GM19240 (cell line): ENCODE measurements around the gene CNOT11.
A peak's percentile ranks its signal among the peaks of the same experiment; 100 is the strongest.
"Not testable (repeated sequence)": the region's sequence is repeated elsewhere in the genome, so short reads cannot be mapped to it uniquely, and the experiment has no call there.

Source experiments
- DNase-seq: peaks from one replicate; pipeline ENCODE4 v3.0.0; 2011; ENCODE audit warnings: low spot score; ENCODE audit not compliant: insufficient read length

Gene CNOT11

DNA sequence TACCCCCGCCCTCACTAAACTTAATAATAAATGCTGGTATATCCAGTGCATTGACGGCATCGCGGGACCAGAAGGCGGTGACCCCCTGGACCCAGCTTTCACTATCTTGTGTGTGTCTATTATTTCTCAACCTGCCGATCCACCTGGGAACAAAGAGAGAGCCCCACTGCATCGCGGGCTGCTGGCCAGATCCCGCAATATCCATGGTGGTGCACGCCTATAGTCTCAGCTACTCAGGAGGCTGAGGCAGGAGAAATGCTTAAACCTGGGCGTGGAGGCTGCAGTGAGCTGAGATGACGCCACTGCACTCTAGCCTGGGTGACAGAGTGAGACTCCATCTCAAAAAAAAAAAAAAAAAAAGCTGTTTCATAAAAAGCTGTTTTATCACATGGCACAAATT is 7.8 kb upstream of the CNOT11 start:
- DNase-seq, result not testable (repeated sequence)

DNA sequence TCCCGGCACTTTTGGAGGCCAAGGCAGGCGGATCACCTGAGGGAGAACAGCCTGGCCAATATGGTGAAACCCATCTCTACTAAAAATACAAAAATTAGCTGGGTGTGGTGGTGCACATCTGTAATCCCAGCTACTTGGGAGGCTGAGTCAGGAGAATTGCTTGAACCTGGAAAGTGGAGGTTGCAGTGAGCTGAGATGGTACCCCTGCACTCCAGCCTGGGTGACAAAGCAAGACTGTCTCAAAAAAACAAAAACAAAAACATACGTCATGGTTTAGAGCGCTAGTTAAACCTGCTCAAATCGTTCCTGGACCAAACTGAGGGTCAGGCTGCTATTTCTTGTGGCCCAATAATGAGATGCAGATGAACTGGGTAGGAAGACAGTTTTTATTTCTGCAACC is 7.2 kb upstream of the CNOT11 start:
- DNase-seq, result not testable (repeated sequence)

DNA sequence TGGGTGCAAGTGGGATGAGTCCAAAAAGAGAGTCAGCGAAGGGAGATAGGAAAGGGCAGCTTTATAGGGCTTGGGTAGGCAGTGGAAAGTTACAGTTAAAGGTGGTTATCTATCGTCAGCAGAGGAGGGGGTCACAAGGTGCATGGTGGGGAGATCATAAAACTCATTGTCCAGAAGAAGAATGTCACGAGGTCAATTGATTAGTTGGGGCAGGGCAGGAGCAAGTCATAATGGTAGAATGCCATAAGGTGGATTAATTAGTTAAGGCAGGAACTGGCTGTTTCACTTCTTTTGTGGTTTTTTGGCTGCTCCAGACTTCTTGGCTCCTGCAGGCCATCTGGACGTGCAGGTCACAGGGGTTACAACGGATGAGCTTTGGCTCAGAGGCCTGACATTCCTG is 3.9 kb upstream of the CNOT11 start:
- not testable (repeated sequence) for DNase-seq

DNA sequence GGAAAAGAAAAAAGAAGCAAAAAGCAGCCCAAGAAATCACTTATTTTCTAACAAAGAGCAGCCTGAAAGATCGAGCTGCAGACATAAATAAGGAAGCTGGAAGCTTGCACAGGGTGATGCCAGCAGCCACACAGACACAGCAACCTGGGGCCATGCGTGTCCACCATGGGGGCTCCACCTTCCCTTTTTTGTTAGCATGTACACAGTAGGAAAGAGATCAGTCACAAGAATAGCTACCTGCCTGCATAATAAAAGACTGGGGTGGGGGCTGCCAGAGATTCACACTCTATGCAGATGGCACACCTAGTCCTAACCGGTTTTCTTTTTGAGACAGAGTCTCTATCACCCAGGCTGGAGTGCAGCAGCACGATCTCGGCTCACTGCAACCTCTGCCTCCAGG is 2.9 kb upstream of the CNOT11 start:
- DNase-seq, result no peak

DNA sequence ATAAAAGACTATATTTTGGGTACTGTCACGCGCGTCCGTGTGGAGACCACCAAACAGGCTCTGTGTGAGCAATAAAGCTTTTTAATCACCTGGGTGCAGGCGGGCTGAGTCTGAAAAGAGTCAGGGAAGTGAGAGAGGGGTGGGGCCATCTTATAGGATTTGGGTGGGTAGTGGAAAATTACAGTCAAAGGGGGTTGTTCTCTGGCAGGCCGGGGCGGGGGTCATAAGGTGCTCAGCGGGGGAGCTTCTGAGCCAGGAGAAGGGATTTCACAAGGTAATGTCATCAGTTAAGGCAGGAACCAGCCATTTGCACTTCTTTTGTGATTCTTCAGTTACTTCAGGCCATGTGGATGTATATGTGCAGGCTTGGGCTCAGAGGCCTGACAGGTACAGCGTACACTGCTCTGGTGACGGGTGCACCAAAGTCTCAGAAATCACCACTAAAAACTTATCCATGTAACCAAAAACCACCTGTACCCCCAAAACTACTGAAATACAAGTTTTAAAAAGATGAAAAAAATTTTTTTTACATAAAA is 1.4 kb upstream of the CNOT11 start:
- DNase-seq, result not testable (repeated sequence)

DNA sequence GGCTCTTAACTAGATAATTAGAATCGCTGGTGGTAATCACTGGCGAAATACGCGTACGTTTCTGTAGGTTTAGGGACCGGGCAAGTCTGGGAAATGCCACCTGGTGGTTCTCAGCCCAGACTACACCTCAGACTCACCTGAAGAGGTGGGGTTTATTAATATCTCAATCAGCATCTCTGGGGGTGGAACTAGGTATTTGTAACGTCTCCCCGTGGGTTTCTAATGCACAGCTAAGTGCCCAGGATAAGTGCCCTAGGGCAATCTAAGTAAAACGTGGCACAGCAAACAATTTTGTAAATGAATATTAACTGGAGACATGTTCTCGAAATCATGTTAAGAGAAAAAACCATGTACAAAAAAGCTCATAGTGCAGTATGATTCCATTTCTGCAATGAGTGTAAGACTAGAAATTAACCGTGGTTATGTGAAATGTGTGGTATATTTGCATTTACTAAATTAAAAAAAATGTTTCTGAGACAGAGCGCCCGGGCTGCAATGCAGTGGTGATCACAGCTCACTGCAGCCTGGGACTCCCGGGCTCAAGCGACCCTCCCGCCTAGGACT is 760 bp upstream of the CNOT11 start:
- DNase-seq, result no peak

DNA sequence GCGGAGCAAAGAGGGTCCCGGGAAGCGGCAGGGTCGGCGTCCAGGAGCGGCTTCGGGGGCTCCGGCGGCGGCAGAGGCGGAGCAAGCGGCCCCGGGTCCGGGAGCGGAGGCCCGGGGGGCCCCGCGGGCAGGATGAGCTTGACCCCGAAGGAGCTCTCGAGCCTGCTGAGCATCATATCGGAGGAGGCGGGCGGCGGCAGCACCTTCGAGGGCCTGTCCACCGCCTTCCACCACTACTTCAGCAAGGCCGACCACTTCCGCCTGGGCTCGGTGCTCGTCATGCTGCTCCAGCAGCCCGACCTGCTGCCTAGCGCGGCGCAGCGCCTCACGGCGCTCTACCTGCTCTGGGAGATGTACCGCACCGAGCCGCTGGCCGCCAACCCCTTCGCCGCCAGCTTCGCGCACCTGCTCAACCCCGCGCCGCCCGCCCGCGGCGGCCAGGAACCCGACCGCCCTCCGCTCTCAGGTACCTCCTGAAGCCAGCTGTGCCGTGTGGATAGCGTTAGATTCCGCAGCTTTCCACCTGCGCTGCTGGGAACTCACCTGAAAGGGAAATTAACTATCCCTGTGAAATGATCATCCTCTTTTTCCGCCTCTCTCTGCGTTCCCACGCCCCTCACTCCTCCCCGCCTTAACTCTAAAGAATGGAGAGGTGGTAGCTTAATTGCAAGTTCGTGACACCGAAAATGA is 472 bp downstream of the CNOT11 start:
- DNase-seq, result no peak

DNA sequence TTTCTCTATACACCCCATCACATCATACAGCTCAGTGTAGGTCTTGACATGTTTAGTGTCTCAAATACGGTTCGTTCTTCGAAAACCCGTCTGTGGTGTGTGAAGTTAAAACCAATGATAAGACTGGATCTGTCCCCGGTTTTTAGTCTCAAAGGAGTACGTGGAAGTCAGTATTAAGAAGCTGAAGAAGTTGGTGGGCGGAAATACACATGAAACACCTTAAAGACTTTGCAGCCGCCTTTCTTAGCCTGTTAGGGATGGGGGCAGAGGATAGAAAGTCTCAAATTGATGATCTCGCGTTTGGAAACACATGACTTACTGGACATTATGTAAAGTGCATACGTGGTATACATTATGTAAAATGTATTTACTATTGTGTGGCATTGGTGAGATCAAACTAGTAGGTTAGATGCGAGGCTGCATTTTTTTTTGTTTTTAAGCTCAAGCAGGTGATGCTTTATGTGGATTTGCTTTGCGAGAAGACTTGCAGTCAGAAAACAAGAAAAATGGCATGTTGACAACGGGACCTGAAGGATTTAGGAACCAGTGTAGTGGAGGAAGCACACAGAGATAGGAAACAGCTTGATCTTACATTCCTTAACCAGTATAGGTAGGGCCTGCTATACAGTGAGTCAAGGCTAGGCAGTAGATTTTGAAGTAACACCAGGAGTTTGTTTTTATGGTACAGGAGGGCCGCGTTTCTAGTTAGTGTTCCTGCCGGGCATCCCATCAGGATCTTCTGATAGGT is 1.2 kb downstream of the CNOT11 start:
- no peak for DNase-seq

DNA sequence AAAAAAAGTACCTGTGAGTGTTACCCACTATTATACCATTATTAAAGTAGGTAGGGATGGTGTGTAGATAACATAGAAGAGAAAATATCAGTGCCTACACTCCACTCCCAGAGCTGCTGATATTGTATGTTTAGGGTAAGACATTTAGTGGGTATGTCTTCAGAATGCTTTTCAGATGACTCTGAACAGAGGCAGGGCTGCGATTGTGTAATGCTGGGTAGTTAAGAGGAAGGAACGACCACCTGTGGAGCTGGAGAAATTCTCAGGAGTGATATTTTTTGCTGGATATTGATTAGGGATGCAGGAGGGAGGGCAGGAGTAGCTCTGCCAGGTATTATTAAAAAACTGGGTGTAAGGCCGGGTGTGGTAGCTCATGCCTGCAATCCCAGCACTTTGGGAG is 2.8 kb downstream of the CNOT11 start:
- DNase-seq, result no peak

DNA sequence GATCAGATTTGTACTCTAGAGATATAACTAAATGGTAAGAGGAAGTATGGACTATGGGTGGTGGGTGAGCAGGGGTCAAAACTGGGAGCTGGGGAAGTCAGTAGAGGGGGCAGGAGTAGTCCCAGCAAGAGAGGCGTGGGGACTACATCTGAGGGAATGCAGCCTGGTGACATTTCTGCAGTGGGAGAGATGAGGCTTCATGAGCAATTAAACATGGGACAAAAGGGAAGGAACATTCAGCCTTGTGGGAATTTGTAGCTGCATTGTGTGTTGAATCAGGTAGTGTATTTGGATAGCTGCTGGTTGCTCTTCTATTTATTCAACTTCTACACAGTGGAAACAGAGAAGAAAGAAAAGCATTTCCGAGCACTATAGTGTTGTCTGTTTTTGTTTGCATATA is 3.6 kb downstream of the CNOT11 start:
- DNase-seq, result no peak

DNA sequence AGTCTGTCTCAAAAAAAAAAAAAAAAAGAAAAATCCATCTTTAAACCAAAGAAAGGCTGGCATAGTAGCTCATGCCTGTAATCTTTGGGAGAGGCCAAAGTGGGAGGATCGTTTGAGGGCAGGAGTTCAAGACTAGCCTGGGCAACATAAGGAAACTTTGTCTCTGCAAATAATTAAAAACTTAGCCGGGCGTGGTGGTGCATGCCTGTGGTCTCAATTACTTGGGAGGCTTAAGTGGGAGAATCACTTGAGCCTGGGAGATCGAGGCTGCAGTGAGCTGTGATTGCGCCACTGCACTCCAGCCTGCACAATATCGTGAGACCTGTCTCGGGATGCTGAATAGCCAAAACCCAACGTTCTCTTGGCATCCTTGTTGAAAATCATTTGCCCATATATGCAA is 6.1 kb downstream of the CNOT11 start:
- DNase-seq, result no peak

DNA sequence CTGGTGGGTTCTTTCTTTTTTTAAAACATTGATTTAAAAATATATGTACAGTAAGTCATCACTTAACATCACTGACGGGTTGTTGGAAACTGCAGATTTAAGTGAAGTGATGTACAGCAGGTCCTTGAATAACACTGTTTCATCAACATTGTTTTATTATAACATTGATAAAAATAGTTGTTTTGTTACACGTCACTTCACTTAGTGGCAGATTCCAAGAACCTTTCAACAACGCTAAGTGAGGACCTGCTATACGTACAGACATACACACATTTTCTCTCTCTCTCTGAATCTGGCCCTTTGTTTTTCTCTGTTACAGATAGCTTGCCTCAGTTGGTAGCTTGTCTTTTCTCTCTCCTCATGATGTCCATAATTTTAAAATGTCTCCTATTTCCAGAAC is 9.5 kb downstream of the CNOT11 start:
- no peak for DNase-seq

DNA sequence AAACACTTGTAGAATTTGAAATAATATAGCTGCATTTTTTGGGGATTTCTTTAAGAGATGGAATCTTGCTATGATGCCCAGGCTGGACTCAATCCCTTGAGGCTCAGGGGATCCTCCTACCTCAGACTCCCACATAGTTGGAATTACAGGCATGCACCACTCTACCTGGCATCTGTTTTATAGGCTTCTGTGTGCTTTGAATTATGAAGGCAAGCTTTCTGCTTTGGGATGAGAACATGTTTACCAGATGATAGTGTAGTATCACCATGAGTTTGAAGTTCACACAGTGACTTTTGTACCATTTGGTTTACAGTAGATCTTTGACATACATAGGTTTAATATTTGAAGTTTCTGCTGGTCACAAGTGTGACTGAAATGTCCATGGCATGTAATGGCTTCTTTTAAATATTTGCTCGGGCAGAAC is 10.7 kb downstream of the CNOT11 start:
- DNase-seq, result no peak

DNA sequence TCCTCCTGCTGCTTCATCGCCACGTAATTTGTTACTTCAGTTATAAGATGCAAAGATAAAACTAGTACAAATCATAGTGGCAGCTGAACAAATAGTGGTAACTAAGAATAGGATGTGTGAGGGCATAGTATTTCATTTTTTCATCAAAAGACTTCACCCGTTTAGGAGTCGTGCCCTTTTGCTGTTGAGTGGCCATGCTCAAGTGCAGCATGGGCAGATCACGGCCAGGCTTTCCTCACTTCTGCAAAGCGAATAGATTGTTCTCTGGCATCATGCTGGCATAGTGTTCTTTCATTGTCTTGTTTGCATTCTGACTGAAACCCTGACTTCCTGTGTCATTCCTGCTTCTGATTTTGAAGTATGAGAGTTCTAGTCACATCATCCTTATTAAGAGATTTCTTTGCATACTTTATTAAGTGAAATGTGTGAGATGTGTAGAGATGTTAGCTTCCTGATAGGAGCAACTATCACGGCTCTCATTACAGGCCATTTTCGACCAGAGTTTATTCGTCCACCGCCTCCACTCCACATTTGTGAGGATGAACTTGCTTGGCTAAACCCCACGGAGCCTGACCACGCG is 11.8 kb downstream of the CNOT11 start:
- no peak for DNase-seq

DNA sequence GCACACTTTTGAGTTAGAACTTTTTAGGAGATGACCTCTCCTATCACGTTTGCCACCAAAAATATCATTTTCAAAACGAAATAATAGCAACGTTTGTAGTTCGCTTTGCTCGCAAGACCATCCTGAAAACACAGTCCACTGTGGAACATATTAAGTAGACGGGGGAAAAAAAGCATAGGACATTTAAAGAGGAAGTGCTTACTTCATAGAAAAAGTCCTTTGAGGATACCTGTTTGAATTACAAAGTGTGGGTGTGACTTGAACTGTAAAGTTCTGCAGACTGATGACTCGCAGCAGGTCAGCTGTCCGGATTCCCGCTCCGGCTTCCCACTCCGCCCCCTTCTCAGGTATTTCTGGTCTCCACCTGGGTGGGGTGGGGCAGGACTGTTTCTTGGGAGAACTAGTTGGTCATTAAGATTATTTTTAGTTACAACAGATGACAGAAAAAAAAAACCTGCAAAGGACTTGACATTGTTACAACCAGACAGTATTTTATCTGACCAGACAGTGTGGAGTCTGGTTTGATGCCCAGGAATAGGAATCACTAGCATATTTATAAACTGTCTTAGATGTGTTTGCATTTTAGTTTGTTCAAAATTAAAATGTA is 13.3 kb downstream of the CNOT11 start:
- no peak for DNase-seq

DNA sequence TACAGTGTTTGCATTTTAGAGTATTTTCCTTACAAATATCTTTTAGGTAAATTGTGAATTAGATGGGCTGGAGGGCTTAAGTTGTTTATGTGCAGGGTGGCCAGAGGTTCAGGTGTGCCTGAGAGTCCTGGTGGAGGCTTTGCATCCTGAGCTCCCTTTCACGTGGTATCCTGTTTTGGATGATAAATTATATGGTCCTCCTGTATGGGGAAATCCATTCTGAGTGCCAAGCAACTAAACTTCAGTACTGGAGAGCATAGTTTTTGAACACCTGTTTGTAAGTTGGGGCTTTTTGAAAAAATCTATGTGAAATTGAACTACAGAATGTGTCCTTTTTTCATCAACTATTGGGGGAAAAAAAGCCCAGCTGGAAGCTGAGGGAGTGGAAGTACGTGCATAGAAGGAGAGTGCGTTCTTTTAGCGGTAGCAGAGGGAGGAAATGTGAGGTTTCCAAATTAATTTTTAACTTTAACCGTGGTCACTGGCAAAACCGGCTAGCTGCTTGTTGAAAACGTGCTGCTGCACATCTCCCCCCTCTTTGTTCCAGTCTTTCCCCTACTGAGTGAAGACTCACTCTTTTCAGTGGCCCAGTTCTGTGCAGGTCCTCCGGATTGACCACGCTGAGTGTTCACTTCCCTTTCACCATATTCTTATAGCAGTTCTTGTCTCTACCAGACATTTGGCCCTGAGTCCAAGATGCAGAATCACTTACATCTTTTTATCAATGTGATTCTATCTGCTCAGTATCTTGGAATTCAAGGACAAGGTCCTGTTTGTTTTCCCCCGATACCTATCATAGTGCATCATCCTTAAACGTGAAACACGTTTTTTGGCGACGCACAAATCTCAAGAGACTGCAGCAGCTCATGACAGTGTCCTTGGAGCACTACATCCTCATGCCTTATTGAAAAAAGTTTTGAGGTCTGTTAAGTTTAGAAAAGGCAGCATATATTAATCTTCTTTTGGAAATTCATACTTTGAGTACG is 15.3 kb downstream of the CNOT11 start:
- no peak for DNase-seq

DNA sequence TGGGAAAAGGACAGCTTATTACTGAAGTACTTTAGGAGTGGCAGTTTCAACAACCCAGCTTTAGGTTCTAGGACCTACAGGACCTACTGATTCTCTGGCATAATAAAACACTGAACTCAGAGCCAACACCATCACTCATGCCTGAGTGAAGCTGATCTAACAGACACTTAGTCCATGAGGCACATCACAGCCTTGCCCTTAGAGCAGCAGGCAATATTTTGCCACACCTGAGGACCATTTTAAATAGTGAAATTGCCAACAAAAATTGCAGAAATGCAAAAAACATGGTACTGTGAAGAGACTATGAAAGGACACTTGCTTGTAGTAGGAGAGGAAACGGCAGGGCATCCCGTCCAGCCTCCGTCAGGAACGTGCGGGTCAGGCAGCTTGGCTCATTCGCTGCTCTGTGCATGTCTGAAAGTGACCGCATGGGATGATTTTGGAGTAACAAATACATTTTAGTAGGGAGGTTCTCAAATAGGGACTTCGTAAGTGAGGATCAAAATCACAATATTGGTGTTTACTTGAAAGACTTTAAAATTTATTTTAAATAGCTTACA is 18.1 kb downstream of the CNOT11 start:
- DNase-seq, result no peak

DNA sequence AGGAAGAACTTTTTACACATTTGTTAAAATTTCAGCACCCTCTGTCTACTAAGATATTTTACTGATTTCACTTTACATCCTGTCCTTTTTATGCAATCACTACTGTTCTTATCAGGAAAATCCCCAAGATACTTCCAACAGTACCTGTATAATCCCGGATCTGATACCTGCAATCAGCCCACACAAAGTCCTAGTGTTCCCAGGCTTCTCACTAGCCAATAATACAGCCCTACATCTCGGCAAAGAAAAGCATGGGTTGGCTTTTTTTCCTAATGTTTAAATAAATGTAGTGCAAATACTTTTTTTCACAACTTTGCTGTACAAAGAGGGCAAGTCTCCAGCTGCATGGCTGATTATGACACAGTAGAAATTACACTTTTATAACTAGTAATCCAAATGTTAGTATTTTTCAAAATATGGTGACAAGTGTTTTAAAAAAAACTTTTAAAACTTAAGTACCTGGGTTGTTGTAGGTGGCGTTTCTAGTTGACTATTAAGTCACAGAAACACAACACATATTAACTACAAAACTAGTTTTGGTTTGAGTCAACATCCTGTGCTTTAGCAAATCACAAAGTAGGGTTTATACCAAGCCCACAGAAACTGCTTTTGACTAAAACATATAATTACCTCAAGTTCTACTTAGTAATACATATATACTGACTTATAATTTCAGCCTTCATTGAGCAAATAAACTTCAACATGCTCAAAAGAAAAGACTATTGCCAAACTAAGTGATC is 19.5 kb downstream of the CNOT11 start:
- peak; percentile 35 for DNase-seq

DNA sequence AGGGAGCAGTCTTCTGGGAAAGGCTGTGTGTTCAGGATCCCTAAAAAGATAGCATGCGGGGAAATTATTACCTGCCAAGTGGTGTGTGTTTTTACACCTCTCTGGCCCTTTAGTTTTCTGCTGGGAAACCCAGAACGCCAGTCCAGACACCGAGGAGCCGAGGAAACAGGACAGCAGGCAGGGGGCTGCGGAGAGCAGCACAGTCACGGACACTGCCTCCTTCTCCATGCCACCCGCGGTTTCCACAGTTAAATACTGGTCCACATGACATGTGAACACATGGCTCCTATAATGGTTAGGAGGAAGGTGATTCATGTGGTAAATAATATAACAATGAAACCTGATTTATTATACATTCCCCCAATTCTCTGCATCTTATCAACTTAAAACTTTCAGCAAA is 20.4 kb downstream of the CNOT11 start:
- no peak for DNase-seq

DNA sequence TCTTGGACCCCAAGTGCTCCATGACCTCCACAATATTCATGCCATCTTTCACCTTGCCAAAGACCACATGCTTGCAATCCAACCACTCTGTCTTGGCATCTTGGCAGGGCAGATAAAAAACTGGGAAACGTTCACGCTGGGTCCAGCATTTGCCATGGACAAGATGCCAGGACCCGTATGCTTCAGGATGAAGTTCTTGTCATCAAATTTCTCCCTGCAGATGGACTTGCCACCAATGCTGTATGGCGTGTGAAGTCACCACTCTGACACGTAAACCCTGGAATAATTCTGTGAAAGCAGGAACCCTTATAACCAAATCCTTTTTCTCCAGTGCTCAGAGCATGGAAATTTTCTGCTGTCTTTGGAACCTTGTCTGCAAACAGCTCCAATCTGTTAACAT is 21.5 kb downstream of the CNOT11 start:
- no peak for DNase-seq
